Left ventricle myocardium inferior (tissue), 1 donor: Measurements from ENCODE around the gene RPUSD3. TPM values are rescaled to one million over a fixed set of nuclear protein-coding genes. Genes with fewer than 3 reads are reported as not detected.

Source experiments
- DNase-seq: peaks from one replicate; pipeline ENCODE4 v3.0.0-alpha.2; 2020
- H3K27ac ChIP-seq: fragments of 200-600 bp; replicated peaks from 2 replicates; pipeline ENCODE4 v1.8.0; 2021
- H3K27me3 ChIP-seq: fragments of 200-600 bp; 2 replicates; pipeline ENCODE4 v1.8.0; 2021; ENCODE audit warnings: low read depth
- H3K36me3 ChIP-seq: fragments of 200-600 bp; 2 replicates; pipeline ENCODE4 v1.8.0; 2021
- H3K4me1 ChIP-seq: fragments of 200-600 bp; 2 replicates; pipeline ENCODE4 v1.8.0; 2021
- H3K4me3 ChIP-seq: fragments of 200-600 bp; 2 replicates; pipeline ENCODE4 v1.8.0; 2021; ENCODE audit warnings: mild to moderate bottlenecking, moderate library complexity
- H3K9me3 ChIP-seq: fragments of 200-600 bp; replicated peaks from 2 replicates; pipeline ENCODE4 v1.8.0; 2021
- CTCF ChIP-seq: fragments of 200-600 bp; IDR thresholded peaks from 2 replicates; pipeline ENCODE4 v1.8.0; 2021; ENCODE audit warnings: antibody characterized with exemption, mild to moderate bottlenecking, borderline replicate concordance
- intact Hi-C: fragments of 100-400 bp; cut with micrococcal nuclease; formaldehyde crosslinking; loops from one replicate; pipeline ENCODE4 v1.11.0; 2022
- long read RNA-seq: library from polyadenylated mRNA; unstranded; transcript quantifications from one replicate; pipeline ENCODE4 v2.0.0, GENCODE V29; 2021
- total RNA-seq: library from RNA; stranded (reverse); fragmentation: NEBNext Ultra II Directional; extraction: Animal tissue kit (Norgen Biotek cat#: 25700); gene quantifications from one replicate; pipeline ENCODE4 v1.2.1, GENCODE V29; 2021
- donor health status: DM: no; HTN: yes; CAD: no; lungs with severe emphysema.

Gene RPUSD3
- 35.7 TPM for total RNA-seq
- long read RNA-seq, transcript RPUSD3-216 (4 exons, 2,491 nt), result minor isoform, 5 of 96 reads
- long read RNA-seq, transcript RPUSD3-201 (9 exons, 1,225 nt), result major isoform, 69 of 96 reads
- long read RNA-seq, partial matches to known transcripts, result 3 of 96 reads
- long read RNA-seq, other reads (novel, unspliced or antisense), result 17 of 96 reads

- peak within 1 kb of the TSS; percentile 93 for H3K27ac ChIP-seq
- peak; percentile 99 for DNase-seq
- H3K4me3 ChIP-seq, result peak within 1 kb of the TSS; percentile 89
- no peaks in the 10 kb centered on the region for H3K9me3 ChIP-seq
- peaks cover 30% of the 10 kb centered on the region for H3K36me3 ChIP-seq
- no peak for TF ChIP-seq CTCF
- no peaks in the 10 kb centered on the region for H3K27me3 ChIP-seq
- H3K4me1 ChIP-seq, result peaks cover 18% of the 10 kb centered on the region
- intact Hi-C loops, result no loop called here
Observed at GRCh38 chr3:9843715-9844438, at the start of gene RPUSD3. TSS of gene RPUSD3 (minus strand) at chr3:9844008. CDS start at chr3:9843990, 18 bp downstream.

GRCh38 chr3:9891072-9891622 is 47.3 kb upstream of the RPUSD3 start:
- H3K27ac ChIP-seq, result peak overlapping the region; percentile 96
- H3K36me3 ChIP-seq, result peaks cover 14% of the 10 kb centered on the region
- TF ChIP-seq CTCF, result no peak
- H3K4me1 ChIP-seq, result peaks cover 33% of the 10 kb centered on the region
- peak overlapping the region; percentile 93 for H3K4me3 ChIP-seq
- H3K9me3 ChIP-seq, result no peaks in the 10 kb centered on the region
- H3K27me3 ChIP-seq, result no peaks in the 10 kb centered on the region
- intact Hi-C loops, result no loop called here
- DNase-seq, result no peak

GRCh38 chr3:9890249-9891071 is 46.7 kb upstream of the RPUSD3 start, which contains the start of gene JAGN1:
TSS of gene JAGN1 (plus strand) at chr3:9890610. CDS start at chr3:9890723, 113 bp downstream.
- peaks cover 33% of the 10 kb centered on the region for H3K4me1 ChIP-seq
- peaks cover 14% of the 10 kb centered on the region for H3K36me3 ChIP-seq
- peak within 1 kb of the TSS; percentile 96 for H3K27ac ChIP-seq
- TF ChIP-seq CTCF, result peak; percentile 30
- H3K4me3 ChIP-seq, result peak within 1 kb of the TSS; percentile 93
- peak; percentile 92 for DNase-seq
- H3K9me3 ChIP-seq, result no peaks in the 10 kb centered on the region
- intact Hi-C loops, result no loop called here
- H3K27me3 ChIP-seq, result no peaks in the 10 kb centered on the region

GRCh38 chr3:9889405-9889804 is 45.6 kb upstream of the RPUSD3 start:
- Histone ChIP-seq H3K27ac (no peak overlapping the region), H3K36me3 (peaks cover 14% of the 10 kb centered on the region), H3K27me3 (no peaks in the 10 kb centered on the region), H3K4me3 (no peak overlapping the region), H3K4me1 (peaks cover 33% of the 10 kb centered on the region), H3K9me3 (no peaks in the 10 kb centered on the region)
- intact Hi-C loops, result no loop called here
- no peak for DNase-seq
- TF ChIP-seq CTCF, result no peak

GRCh38 chr3:9888540-9888939 is 44.7 kb upstream of the RPUSD3 start:
- Histone ChIP-seq H3K4me1 (peaks cover 25% of the 10 kb centered on the region), H3K36me3 (peaks cover 11% of the 10 kb centered on the region), H3K27ac (no peak overlapping the region), H3K9me3 (no peaks in the 10 kb centered on the region), H3K4me3 (no peak overlapping the region), H3K27me3 (no peaks in the 10 kb centered on the region)
- intact Hi-C loops, result no loop called here
- TF ChIP-seq CTCF, result no peak
- no peak for DNase-seq
